NCI-H510A treated with DMSO at 0.1 percent for 48 hours (cell line): ENCODE results near the gene PKP1.

Source experiments
- DNase-seq: peaks from one replicate; lab custom pipeline; 2025; lab: John Stamatoyannopoulos, UW

The PKP1 gene

DNA sequence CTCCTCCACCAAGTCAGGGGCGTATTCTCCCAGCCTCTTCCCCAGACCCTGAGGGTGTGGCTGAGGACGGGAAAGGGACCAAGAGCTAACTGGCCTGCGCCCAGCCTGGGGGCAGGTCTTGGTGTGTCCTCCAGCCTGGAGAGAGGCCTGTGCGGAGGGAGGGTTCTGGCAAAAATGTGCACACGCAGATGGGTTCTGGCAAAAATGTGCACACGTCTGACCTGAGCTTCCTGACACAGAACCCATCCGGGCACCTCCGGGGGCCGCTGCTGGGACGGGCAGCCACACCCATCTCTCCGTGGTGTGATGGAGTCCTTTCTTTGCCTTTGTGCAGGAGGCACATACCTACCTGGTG lies 23.1 kb upstream of the PKP1 start:
- no peak for DNase-seq

DNA sequence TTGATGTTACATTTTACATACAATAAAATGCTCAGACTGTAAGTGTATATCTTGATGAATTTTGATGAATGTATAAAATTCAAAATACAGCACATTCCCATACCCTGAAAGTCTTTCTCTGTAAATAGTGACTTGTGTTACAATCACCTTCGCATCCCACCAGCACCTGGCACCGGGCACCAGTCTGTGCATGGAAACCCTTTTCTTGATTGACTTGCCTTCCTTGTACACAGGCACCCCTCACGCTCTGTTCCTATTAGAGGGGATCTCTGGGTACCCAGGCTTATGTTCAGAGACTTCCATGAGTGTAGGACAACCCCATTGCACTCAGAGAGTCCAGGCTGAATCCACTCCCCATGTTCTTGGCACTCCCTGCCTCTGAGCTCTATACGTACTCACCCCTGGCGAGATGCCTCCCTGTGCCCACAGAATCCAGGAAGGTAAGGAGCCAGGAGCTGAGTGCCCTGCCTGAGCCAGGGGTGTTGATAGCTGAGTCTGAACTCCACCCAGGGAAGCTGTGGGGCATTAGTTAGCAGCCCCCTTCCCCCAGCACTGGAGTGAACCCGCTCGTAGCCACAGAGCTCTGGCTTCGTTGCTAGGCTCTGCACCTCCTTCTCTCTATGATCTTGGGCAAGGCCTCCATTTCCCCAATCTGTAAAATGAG lies 22.5 kb upstream of the PKP1 start:
- DNase-seq = no peak

DNA sequence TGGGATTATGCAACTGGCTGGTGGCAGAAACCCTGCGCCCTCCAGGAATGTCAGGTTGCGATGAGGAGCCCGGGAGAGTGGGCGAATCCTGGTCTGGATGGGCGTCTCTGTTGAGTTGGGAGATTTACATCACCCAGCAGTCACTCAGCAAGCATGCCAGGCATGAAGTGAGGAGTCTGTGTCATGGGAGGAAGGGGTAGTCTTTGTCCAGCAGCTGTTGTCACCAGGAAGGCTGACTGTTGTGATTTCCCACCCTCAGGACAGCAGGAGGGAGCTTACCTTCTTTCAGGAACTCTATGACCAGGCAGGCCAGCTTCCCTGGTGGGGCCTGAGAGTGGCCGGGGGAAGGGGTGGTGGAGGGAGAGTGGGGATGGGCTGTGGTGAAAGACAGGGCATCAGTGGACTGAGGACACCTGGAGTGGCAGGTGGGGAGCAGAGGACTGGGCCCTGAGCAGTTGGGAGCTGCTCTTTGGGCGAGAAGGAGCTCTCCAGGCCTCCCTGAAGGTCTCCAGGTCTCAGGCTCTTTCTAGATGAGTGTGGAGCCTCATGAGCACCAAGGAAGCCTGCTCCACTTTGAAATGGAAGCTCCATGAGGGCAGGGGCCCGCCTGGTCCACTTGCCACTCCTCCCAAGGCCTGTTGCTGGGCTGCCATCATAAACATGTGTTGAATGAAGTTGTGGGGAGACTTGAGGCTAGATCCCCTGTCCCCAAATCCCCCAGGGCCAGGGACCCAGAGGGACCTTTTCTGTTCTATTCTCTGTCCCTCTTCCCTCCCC lies 21.3 kb upstream of the PKP1 start:
- no peak for DNase-seq

DNA sequence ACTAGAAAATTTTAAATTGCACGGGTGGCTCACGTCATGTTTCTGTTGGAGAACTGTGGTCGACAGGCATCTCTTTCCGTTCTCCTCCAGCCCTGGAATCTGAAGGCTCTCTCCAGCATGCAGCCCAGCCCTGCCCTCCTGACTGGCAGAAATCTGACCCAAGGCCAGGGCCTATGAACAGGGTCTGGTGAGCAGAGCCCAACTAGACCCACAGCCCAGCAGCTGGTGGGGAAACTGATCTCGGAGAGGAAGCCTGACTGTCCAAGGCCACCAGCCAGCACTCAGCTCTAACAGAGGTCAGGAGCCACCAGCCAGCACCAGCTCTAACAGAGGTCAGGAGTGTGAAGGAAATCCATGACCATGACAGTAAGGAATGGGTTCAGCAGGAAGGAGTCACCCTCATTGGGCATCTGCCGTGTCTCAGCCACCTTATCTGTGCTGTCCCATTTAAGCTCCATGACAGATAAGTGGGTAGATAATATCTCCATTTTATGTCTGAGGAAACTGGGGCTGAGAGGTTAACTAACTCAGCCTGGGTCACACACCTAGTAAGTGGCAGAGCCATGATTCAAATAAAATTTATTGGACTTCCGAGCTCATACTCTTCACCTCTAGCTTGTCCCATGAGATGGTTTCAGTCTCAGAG lies 20.2 kb upstream of the PKP1 start:
- DNase-seq = no peak

DNA sequence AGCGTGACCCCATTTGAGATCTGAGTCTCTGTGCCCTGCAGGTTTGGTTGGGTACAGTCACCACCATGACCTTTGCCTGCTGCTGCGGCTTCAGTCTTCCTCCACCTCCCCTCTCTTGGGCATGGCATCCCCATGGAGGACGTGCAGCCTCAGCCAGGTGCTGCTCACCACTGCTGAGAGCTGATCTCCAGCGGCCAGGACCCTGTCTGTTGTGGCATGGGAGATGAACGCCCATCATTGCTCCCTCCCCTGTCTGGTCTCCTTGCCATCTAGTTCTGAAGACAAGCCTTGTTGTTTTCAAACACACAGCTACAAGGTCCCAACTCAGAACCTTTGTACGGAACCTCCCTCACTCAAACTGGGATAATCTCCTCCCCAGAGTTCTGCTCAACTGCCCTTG lies 19.2 kb upstream of the PKP1 start:
- no peak for DNase-seq

DNA sequence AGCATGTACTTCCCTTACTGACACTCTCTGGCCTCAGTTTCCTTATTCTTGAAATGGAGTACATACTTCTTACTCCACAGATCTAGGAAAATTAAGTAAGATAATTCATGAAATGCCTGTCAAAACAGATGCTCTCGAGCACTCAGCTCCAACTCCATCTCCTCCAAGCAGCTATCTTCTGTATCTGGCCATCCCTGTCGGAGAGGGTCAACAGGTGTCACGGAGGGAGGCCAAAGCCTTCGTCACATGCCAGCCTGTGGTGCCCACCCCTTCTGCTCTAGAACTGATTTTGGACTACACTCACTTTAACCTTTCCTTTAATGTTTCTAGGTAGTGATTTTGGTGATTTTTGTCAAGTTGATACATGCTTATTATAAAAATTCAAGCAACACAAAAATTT lies 18.8 kb upstream of the PKP1 start:
- no peak for DNase-seq

DNA sequence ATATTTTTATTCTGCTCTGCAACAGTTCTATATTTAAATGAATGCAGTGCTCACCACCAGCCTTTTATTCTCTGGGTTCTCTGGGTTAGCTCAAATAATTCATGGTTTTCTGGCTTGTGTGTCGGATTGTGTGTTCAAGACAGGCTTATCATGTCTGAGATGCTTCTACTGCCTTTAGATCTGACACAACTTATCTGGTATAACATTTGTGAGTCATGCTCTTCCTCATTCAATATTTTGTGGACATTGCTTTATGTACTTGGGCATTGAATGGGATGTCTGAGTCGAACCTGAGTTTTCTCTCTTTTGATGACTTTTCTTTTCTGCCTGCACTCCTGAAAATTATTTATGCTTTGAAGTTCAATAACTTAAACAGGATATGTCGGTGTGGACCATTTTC lies 17.6 kb upstream of the PKP1 start:
- no peak for DNase-seq

DNA sequence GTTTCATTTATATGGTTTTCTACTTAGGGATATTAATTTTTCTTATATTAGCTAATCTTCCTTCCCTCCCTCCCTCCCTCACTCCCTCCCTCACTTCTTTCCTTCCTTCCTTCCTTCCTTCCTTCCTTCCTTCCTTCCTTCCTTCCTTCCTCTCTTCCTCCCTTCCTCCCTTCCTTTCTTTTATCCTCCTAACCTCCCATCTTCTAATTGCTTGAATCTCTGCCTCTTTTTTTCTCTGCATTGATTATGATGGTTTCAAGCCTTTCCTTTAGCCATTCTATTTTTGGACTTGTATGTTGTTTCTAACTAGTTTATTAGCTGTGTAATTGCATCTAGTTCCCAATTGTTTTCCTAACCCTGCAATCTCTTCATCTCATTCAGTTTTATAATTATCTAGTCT lies 17.0 kb upstream of the PKP1 start:
- no peak for DNase-seq

DNA sequence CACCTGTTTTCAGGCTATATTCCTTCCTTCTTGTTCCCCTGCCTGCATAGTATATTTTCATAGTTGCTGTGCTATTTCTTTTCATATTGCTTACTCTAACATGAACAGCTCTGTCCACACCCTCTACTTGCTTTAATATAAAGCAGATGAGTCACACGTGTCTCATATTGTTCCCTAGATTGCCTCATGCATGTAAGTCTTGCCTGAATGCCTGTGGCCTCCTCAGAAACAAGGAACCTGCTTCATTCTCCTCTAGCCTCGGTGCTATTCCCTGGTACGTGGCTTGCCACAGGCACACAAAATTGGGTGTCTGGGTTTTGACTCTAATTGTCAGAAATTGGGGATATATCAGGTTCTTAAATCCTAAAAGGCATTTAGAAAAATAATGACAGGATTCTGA lies 16.5 kb upstream of the PKP1 start:
- DNase-seq = no peak

DNA sequence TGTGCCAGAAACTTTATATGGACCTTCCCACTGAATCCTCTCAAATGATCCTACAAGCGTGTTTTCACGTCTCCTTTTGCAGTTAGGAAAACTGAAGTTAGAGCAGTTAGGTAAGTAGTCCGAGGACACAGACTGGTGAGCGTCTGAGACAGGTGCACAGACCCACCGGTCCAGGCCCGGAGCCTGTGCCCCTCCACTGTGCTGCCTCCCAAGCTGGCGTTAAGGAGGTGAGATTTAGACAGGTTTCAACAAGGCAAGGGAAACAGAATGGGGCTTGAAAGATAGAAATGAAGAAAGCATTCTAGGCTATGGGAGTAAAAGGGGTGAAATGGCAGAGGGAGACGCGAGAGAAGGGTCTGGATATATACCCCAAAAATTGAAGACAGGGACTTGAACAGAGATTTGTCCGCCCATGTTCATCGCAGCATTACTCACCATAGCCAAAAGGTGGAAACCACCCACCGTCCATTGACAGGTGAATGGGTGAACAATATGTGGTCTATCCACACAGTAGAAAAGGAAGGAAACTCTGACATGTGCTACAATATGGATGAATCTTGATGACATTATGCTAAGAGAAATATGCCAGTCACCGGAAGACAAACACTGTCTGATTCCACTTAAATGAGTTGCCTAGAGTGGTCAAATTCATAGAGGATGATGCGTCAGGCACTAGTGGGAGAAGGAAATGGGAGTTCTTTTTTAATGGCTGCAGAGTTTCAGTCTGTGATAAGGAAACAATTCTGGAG lies 15.7 kb upstream of the PKP1 start:
- DNase-seq = no peak

DNA sequence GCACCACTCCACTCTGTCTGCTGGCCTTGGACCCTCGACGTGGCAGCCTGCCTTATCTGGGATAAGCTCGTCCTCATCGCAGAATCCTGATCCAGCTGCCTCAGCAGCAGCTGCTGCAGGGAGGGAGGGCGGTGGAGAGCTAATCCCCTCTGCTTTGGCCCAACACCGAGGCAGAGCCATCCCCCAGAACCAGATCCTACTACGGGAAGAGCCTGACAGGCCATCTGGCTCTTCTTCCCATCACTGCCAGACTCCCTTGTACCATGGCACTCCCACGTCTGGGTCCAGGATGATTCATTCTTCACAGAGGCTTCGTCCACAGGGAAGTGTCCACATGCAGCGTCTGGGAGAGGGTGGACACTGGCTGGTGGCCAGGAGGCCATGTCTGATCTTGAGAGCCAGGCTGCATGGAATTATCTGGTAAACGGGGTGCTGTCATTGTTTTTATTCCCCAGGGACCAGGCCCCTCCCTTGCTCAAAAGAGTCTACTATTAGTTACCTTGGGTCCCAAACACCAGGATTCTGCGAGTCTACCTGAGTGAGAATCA lies 14.6 kb upstream of the PKP1 start:
- DNase-seq = no peak

DNA sequence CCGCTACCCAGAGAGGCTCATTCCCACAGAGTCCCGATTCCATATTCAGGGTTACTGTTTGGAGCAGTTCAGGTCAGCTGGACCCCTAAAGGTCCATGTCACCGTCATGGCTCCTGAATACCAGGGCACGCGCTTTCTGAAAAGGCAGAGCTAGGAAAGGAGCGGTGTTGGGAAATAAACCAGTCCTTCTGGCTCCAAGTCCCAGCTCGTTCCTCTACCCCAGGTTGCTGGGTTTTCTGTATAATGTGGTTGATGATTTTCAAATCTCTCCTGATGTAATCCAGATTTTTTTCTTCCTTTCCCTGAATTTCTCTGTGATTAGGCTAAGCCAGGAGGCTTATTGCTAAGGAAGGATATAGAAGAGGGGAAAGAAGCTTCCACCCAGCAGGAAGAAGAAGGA lies 14.0 kb upstream of the PKP1 start:
- DNase-seq = no peak

DNA sequence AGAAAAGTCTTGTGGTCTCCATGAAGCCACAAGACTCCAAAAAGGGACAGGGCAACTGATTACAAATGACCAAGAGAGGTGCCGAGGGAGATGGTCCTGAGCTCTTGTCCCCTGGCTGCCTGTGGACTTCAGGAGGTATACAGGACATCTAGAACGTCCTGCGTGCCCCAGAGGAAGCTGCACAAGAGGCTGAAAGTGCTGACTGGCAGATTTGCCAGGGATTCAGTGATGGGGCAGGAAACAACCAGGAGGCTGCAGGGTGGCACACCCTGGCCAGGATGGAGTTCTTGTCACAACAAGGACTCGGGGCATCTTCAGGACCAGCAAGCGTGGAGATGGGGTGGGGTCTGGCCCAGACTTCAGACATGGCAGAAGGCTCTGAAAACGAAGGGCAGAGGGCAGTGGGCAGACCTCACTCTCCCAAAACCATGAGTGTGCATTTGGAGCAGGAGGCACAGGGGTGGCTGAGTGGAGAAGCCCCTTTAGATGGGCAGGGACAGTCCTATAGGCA lies 13.4 kb upstream of the PKP1 start:
- no peak for DNase-seq

DNA sequence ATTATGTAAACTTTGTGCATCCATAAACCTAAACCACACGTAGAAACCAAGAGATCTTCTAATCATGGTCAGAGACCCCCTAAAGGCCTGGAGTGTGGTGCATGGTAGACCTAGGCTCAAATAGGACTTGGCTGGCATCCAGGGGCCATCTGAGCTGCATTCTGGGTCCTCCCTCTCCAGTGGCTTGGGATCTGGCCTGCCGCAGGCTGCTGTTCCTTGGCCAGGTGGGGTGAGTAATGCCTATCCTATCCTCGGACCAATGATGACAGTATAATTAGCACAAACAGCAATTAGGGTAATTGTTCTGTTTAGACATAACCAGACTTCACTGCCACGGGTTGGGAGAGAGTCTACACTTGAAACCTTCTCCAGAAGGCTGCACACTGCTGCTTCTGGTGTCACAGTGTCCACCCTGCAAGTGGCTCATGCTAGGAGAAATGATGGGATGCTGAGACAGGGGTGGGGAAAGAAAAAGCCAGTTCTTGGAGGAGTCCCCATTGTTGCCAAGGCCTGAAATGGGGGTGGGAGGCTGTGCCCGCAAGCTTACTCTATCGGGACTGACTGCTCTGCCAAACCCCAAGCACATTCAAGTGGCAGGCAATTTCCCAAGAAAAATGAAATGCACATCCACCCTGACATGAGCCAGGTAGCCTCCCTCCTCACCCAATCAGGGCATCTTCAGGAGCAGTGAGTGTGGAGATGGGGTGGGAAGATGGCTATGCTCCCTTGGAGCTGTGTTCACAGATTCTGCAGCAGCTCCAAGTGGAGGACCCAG lies 12.5 kb upstream of the PKP1 start:
- no peak for DNase-seq

DNA sequence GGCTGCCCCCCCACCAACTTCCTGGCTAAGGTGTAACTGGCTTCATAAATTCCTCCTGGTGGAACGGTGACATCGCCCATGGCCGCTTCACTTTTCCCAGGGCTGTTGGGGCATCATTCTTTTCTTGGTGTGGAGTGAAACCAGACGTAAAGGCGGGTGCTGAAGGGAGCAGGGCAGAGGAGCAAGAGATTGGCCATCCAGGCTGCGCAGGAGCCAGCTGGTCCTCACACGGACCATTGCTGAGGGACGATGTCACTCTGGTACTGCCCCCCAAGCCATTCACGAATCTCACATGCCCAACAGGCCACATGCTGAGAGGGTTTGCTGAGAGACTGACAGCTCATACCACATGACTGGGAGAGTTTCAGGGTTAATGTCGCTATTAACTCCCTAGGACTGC lies 10.5 kb upstream of the PKP1 start:
- DNase-seq = no peak

DNA sequence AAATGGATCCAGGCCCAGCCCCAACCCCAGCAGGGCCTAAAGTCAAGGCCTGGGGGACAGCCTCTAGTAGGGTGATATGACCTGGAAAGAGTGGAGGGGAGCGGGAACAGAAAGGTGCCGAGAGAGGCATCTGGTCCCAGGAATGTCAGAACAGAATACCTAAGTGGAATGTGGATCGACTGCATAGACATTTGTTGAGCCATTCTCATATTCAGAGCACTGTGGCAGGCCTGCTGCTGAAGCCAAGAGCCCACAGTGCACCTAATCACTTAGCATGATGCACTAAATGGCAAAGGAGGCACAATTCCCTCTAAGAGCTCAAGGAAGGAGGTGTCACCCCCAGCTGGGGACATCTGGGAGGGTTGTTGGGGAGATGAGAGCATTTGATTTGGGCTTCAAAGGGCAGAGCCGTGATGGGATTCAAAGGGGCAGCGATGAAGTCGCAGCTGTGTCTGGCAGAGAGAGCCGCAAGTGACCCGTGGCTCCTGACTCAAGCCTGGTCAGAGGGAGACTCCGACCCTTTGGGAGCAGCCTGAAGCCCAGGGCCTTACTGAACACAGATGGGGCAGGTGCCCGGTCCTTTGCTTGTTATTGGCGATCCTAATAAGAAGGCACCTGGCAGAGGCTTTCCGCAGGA lies 8.6 kb upstream of the PKP1 start:
- no peak for DNase-seq

DNA sequence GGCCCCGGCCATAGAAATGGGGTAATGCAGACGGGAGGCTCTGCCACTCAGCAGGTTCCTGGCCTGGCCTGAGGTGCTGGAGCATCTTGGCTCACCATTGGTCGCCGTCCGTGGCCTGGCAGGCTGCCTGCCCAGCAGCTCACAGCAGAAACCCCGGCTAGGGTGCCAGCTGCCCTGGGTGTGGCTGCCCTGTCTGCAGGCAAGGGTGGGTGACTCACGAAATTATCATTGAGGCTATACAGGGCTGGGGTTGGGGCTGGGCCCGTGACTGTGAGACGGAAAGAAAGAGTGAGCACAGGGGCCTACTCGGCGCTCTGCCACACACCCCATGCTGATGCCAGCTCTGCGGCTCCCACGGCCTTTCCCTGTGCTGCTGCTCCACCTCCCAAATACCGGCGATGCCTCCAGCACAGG lies 8.0 kb upstream of the PKP1 start:
- DNase-seq = no peak

DNA sequence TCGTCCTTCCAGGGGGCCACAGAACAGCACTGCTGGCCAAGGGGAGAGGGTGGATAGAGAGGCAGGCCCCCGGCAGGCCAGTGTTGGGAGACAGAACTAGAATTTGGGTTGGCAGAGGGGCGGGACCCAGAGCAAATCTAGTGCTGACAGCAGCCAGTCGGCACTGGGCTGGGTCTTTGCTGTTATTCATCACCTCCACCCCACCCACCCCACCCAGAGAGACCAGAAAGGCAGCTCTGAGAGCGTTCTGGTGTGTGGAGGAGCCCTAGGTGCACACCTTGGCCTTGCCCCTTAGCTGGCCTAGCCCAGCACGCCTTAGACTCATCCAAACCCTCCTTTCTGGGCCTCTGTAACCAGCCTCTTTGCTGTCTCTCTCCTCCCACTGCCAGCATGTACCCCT lies 6.4 kb upstream of the PKP1 start:
- no peak for DNase-seq

DNA sequence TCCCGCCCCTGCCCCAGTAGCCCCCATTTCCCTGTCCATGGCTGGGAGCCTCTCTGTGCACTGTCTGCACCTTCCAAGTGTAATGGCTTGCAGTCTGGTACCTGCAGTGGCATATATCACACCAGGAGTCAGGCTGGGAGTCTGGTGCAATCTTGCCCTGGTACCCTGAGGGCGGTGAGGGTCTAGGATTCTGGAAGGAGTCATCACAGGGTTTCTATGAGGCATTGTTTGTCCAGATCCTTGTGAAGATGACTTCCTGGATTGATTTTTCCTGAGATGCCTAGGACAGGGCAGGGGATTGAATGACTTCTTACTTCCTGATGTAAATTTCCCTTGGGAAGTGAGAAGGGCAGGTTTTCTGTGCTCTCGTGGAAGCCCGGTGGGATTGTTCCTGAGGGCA lies 5.9 kb upstream of the PKP1 start:
- DNase-seq = no peak

DNA sequence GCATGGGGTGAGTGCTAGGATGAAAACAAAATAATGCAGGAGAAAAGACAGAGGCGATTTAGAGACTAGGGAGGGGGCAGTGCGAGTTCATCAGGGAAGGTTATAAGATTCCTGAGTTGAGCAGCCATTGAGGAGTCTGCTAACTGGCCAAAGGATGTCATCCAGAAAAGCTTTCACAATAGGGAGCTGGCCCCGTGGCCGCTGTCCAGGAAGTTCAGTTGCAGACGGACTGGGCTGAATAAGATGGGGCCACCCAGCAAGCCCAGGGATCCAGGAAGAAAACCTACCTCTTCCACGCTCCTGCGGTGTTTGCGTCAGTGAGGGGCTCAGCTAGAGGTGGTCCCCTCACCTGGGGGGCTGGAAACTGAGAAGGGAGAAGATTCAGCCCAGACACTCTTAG lies 4.0 kb upstream of the PKP1 start:
- DNase-seq = no peak

DNA sequence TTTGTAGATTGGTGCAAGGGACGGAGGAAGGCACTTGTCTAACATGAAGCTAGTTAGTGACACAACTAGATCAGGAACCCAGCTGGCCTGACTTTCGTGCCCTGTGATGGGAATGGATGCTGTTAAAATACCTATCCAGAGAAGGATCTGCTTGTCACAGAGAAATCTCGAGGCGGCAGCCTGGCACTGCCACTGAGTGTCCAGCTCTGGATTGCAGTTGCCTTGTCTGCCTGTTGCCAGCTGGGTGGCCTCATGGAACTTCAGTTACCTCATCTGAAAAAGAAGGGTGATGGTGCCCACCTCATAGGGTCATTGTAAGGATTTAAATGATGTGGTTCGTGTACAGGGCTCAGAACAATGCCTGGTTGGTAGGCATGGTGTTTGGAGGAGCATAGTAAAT lies 2.4 kb upstream of the PKP1 start:
- no peak for DNase-seq
